ENCODE results near the gene ELP1.
"Not testable (repeated sequence)": the region's sequence is repeated elsewhere in the genome, so short reads cannot be mapped to it uniquely, and the experiment has no call there.

ELP1 gene, protein sequence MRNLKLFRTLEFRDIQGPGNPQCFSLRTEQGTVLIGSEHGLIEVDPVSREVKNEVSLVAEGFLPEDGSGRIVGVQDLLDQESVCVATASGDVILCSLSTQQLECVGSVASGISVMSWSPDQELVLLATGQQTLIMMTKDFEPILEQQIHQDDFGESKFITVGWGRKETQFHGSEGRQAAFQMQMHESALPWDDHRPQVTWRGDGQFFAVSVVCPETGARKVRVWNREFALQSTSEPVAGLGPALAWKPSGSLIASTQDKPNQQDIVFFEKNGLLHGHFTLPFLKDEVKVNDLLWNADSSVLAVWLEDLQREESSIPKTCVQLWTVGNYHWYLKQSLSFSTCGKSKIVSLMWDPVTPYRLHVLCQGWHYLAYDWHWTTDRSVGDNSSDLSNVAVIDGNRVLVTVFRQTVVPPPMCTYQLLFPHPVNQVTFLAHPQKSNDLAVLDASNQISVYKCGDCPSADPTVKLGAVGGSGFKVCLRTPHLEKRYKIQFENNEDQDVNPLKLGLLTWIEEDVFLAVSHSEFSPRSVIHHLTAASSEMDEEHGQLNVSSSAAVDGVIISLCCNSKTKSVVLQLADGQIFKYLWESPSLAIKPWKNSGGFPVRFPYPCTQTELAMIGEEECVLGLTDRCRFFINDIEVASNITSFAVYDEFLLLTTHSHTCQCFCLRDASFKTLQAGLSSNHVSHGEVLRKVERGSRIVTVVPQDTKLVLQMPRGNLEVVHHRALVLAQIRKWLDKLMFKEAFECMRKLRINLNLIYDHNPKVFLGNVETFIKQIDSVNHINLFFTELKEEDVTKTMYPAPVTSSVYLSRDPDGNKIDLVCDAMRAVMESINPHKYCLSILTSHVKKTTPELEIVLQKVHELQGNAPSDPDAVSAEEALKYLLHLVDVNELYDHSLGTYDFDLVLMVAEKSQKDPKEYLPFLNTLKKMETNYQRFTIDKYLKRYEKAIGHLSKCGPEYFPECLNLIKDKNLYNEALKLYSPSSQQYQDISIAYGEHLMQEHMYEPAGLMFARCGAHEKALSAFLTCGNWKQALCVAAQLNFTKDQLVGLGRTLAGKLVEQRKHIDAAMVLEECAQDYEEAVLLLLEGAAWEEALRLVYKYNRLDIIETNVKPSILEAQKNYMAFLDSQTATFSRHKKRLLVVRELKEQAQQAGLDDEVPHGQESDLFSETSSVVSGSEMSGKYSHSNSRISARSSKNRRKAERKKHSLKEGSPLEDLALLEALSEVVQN (N-terminal part only)

DNA sequence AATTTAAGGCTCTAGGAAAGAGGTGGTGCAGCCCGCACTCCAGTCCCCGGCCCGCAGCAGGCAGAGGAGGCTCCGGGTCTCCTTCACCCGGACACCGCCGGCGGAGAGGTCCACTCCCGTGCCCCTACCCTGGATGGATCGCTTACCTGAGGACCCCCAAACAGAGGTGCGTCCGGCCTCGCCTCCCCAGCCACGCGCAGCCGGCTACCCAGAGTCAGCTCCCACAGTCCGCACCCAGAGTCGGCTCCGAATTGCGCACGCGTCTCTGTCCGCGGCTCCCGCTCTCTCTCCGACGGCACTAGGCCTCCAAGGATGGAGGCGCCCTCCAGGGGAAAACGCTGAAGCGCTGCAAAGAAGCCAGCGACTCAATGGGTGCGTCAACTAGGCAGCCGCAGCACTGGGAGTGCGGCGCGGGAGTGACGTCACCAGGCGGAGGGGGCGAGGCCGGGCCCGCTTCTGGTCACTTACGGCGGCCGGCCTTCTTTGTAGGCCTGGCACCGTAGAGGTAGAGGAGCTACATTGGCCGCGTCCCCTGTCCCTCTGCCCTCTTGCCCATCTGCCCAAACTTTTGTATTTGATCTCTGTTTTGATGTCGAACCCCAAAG lies at the start of gene ELP1:
TSS of gene ELP1 (minus strand) at position 407 of the 605 bp plus-strand sequence. CDS start 2,978 bp downstream, outside the sequence.
- DNase-seq = peak; percentile 92 to 93

GRCh38 chr9:108980893-108981292 lies 47.0 kb upstream of the ELP1 start:
- no peak for DNase-seq

DNA sequence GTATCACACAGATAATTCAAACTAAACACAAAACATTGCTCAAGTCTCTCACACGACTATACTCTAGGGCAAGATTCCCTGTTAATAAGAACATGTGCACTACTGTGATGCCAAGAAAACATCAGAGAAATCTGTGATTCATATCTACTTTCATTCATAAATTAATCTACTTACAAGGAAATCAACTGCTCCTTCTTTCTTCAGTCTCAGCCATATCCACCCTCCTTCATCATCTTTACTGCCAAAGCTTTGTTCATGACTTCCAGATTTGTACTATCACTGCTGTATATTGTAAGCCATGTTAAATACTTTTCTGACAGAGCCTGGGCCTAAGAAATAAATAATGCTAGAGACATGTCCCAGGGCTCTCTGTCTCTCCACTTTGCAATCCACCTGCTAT lies 44.3 kb upstream of the ELP1 start:
- DNase-seq = no peak

GRCh38 chr9:108973895-108974294 lies 40.0 kb upstream of the ELP1 start:
- no peak for DNase-seq

DNA sequence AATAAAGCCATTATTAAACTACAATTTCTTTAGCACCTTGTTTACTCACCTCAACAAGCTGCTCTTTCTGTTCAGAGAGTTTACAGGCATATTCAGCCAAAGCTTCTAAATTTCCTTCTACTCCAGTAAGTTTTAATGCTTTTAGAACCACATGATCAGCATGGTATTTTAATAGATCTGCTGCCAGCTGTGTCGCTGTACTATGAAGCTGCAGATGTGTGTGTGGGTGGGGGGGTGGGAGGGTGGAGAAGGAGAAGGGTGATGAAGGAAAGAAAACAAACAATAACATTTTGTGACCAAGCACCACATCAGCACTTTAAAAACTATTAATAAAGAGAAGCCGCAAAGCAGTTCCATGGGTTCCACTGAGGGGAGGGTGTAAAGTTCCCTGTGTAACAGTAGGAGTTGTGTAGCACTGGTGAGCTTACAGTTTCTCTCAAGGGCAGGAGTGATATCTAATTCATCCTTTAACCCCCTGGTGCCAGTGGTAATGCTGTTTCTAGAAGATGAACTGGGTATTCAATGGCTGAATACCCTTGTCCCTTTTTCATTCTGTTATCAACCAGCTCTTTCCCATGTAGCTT lies 38.8 kb upstream of the ELP1 start:
- DNase-seq = no peak

DNA sequence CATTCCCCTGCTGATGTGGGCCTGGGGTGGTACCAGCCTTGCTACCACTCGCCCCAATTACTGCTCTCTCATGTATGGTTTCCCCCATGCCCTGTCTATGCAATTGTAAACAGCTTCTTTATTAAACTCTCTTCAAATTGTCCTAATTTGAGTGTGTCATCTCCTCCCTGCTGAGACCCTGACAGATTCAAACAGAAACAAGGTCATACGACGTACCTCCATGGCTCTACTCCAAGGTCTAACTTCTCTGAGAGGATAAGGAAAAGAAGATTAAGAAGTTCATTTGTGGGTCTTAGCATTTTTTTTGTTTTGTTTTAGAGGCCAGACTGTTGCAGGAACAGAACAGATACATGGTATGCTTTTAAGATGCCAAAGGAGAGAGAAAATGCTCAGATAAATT lies 38.3 kb upstream of the ELP1 start:
- DNase-seq = no peak

DNA sequence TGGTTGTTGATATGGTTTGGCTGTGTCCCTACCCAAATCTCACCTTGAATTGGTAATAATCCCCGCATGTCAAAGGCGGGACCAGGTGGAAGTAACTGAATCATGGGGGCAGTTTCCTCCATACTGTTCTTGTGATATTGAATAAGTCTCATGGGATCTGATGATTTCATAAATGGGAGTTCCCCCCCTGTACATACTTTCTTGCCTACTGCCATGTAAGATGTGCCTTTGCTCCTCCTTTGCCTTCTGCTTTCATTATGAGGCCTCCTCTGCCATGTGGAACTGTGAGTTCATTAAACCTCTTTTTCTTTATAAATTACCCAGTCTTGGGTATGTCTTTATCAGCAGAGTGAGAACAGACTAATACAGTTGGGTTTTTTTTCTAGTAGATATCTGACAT lies 37.5 kb upstream of the ELP1 start:
- not testable (repeated sequence) for DNase-seq

DNA sequence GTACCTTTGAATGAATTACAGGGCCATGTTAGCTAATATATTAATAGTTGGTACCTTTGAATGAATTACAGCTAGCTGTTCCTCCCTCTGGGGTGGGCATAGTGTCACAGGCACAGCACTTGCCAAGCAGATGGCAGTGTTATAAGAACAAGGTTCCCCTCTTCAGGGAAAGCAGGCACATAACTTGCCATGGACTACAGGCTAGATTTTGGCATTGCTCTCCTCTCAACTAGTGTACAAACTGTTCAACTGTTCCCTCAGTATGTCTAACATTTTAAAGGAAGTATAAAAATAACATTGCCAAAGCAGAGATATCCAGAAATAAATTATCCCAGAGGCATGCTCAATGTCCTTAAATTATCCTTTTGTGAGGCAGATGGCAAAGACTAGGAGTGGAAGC lies 34.0 kb upstream of the ELP1 start:
- no peak for DNase-seq

DNA sequence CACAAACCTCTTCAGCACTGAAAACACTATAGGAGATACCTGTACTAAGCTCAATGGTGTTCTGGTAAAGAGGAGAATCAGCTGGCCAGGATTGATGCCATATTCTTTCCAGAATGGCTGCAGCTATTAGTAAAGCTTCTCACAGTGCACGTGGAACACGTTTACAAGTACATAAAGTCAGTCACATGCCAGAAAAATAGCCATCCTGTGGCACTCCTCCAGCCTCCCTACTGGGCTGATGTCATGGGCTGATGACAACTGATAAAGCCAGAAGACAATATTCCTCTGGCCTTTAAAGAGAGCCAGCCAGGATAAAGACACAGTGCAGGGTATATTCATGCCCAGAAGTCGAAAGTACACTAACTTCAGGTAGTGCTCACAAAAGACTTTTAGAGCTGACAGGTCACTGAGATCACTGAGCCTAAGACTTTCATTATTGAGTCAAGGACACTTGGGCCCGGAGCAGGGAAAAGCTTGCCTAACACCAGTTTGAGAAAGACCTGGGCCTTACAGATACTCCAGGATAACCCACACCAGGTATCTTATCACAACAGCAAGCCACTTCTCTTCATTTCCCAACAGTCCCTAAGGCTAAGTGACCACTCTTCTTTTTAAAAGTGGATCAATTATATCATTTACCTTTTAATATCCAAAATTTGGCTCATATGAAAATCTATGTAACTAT lies 29.7 kb upstream of the ELP1 start:
- DNase-seq = no peak

GRCh38 chr9:108961151-108961550 lies 27.2 kb upstream of the ELP1 start:
- no peak for DNase-seq

DNA sequence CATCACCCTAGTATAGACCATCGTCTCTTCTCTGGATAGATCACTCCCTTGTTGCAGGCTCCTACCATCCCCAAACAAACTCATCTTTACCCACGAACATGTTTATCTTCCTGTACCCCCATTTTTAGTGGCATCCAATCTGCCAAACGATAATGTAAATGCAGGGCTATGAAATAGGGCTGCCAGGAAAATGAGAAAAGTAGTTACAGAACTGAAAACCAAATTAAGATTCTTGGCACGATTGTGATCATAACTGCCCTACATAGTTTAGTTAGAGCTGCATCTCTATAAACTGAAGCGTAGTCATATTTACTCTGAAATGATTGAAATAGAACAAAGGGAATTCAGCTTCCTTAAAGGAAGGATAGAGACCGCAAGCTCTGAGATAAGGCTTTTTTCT lies 26.4 kb upstream of the ELP1 start:
- no peak for DNase-seq

GRCh38 chr9:108956631-108957026 lies 22.7 kb upstream of the ELP1 start:
- DNase-seq = no peak

DNA sequence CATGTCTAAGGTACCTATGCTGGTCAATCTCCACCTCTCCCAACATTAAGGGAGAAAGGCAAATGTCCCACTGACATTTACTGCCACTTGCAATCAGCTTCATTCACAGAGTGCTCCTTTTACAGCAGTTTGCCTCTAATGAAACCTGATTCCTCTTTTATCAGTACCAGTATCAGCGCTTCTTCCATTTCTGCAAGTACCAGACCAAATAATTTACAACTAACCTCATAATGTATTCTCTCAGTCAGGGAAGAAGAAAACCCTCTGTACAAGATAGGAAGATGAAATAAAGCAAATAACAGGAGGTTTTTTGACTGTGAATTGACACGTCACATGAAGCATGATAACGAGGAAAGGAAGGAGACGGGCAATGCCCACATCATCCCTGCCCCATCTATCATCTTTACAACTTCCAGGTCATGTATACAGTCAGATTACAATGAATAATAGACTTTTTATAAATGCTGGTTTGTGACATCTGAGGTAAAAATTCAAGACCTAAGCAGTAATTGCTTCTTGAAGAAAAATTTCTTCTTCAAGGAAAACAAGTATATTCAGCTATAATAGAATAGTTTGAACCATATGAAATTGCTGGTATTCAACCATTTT lies 22.2 kb upstream of the ELP1 start:
- no peak for DNase-seq

GRCh38 chr9:108953983-108954574 lies 20.2 kb upstream of the ELP1 start:
- DNase-seq = peak in 1 of 2 donors; percentile 51

DNA sequence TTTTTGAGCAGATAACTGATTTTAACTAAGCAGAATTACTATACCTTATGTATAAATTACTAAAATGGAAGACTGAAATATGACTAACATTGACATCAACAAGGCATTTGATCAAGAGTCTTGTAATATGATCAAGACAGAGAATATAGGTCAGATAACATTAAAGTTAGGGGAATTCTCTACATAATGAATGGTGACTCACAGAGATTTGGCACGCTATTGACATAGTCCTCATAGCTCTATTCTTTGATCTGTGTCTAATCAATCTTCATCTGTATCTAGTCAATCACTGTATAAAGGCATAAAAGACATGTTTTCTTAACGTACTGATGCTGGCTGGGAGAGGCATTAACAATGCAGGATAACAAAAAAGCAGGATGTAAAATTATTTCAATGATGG lies 17.7 kb upstream of the ELP1 start:
- DNase-seq = no peak

DNA sequence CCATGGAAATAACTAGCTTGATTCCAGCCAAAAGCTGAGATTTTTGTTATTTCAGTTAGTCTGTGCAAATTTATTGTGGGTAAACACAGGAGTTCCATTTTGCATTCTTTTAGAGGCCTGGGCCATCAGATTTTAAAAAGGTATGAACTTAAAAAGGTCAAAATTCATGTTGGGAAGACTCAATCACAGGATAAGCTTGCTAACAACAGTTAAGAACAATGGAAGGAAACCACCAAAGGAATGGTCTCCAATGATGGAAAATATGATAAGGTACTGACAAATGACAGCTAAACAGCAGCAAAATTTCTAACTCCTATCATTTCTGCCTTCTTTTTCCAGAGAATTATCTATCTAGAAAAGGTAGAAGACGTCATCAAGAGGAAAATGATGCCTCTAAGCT lies 16.2 kb upstream of the ELP1 start:
- no peak for DNase-seq

GRCh38 chr9:108939975-108940374 lies 6.1 kb upstream of the ELP1 start:
- DNase-seq = no peak

DNA sequence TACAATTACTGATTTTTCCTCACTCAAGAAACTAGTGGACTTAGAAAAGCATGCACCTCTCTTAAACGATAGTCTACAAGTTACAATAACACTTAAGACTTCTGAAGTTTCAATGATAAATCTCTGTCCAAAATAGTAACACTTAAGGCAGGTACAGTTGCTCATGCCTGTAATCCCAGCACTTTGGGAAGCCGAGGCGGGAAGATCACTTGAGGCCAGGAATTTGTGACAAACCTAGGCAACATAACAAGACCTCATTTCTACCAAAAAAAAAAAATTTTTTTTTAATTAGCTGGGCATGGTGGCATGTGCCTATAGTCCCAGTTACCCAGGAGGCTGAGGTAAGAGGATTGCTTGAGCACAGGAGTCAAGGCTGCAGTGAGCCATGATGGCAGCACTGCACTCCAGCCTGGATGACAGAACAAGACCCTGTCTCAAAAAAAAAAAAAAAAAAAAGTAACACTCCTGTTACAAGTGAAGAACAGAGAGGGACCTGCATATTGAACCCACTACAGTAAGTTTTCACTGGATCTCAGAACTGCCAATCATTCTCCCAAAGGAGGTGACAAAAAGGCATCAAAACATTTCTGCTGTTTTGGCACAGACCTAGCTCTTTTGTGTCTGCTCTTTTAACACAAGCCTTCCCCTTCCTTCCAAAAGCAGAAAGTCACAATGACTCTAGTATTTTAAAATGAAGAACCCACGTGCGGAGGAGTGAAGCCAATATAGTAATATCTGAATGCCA lies 3.8 kb upstream of the ELP1 start:
- no peak for DNase-seq

DNA sequence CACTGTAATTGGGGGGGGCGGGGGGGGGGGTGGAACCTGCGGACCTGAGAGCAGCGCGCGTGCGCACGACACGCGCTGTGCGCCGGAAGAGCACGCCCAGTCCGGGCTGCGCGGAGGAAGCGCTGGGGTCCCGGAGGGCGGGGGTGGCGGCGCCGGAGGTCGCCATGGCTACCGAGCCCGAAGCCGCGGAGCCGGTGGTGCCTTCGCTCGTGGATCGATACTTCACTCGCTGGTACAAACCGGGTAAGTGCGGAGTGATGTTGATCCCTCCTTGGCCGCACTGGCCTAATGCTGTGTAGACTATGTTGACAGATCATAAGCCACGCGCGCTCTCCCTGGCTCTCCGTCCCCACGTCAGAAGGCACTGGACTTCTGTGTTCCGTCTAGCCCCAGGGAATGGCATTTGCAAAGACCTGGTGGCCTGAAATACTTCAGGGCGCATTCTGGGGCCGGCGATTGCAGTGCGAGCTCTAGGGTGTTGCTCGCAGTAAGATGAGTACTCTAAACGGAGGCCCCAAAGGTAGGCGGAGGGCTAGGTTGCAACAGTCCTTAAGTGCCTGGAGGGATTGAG lies 484 bp upstream of the ELP1 start, which contains the start of gene ABITRAM:
TSS of gene ABITRAM (plus strand) at position 78 of the 571 bp plus-strand sequence. CDS start at position 165, 87 bp downstream.
- peak; percentile 83 to 85 for DNase-seq
